ENCODE data around the gene GPATCH2.
"Not testable (repeated sequence)": the region's sequence is repeated elsewhere in the genome, so short reads cannot be mapped to it uniquely, and the experiment has no call there.

GPATCH2 gene

GRCh38 chr1:217524787-217525520 is 105.9 kb downstream of the GPATCH2 start:
- DNase-seq = no peak

GRCh38 chr1:217523921-217524320 is 107.0 kb downstream of the GPATCH2 start:
- not testable (repeated sequence) for DNase-seq

GRCh38 chr1:217522277-217522676 is 108.6 kb downstream of the GPATCH2 start:
- no peak for DNase-seq

GRCh38 chr1:217521317-217521716 is 109.6 kb downstream of the GPATCH2 start:
- DNase-seq = no peak

GRCh38 chr1:217506878-217507277 is 124.0 kb downstream of the GPATCH2 start:
- no peak for DNase-seq

DNA sequence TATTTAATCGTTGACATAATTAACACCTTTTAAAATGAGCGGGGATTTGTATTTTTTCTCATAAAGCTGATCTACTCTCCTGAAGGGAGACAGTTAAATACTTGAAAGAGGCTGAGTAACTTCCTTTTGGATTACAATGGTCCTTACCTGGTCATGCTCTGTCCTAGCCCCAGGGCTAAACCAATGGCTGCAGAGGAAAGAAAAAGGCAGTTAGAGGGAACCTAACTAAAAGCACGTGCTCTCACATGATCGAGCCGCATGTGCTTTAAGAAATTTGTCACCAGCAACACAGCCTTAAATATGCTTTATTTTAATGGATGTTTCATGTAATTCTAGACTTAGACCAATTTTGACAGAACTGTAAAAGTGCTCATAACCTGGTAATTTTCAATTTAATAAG is 132.7 kb downstream of the GPATCH2 start:
- no peak for DNase-seq

- DNase-seq = no peak
These were observed 135.6 kb downstream of the GPATCH2 start for GRCh38 chr1:217495249-217495648.

- no peak for DNase-seq
These were observed 136.1 kb downstream of the GPATCH2 start for GRCh38 chr1:217494767-217495166.

DNA sequence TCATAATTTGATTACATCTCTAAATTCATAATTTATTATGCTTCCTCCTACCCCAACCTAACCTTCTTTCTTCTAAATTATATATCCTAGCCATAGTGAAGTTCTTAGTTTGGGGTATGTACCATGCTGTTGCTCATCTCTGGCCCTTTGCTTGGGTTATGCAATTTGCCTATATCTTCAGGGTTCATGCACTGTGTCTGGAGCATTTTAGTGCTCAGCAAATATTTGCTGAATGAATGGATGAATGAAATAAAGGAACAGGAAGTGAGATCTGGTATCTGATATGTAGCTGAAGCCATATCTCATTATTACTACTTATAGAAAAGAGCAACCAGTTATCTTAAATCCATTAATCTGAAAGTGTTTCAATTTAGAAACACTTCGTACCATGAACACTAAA is 137.6 kb downstream of the GPATCH2 start:
- DNase-seq = no peak

DNA sequence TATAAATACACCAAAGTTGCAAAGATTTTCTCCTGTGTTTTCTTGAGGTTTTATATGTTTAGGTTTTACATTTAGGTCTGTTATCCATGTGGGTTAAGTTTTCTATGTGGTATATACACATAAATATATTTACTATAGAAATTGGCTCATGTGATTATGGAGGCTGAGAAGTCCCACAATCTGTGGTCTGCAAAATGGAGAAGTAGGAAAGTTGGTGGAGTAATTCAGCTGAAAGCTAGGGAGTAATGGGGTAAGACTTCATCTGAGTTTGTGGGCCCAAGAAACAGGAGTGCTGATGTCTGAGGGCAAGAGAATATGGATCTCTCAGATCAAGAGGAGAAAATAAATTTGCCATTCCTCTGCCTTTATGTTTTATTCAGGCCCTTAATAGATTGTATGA is 146.0 kb downstream of the GPATCH2 start:
- no peak for DNase-seq

DNA sequence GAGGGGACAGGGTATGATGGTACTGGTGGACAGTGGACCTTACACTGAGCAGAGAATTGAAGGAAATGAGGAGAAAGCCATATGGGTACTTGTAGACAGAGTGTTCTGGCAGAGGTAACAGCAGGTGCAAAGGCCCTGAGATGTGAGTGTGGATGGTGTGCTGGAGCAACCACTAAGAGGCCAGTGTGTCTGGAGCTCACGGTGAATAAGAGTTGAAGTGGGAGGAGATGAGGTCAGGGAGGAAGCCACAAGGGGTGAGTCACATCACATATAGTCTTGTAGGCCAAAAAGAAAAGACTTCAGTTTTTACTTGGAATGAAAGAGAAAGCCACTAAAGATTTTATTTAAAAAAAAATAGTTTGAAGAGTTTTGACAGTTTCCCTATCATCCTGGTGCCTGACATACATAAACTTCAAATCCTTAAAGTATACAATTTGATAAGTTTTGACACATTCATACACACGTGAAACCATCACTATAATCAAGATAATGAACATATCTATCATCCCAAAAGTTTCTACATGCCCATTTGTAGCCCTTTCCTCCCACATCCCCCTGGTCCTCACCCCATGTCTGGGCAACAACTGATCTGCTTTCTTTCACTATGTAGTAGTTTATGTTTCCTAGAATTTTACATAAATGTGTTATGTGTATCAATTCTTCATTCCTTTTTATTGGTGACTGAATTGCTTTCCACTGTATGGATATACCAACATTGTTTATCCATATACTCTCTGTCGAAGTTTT is 148.4 kb downstream of the GPATCH2 start:
- DNase-seq = no peak

DNA sequence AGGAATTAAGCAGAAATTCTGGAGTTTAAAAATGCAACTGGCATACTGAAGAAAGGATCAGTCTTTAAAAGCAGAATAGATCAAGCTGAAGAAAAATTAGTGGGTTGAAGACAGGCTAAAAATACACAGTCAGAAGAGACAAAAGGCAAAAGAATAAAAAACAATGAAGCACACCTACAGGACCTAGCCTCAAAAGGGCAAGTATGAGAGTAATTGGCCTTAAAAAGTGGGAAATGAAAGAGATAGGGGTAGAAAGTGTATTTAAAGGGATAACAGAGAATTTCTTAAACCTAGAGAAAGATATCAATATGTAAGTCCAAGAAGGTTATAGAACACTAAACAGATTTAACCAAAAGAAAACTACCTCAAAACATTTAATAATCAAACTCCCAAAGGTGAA is 152.4 kb downstream of the GPATCH2 start:
- no peak for DNase-seq

DNA sequence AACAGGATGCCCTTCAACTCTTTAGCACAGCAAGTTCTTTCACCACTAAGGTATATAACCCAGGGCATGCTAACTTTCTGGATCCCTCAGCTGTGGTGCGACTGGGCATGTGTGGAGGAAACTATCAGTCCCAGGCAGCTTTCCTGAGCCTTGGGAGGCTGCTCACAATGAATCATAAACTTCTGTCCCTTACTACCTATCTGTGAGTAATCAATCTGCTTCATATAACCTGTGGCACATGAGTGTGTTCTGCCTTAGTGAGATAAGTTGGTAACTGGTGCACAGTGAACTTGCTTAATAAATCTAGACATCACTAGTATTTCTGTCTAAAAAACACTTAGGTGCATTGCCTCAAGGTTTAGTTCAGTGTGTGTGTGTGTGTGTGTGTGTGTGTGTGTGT is 158.0 kb downstream of the GPATCH2 start:
- no peak for DNase-seq

DNA sequence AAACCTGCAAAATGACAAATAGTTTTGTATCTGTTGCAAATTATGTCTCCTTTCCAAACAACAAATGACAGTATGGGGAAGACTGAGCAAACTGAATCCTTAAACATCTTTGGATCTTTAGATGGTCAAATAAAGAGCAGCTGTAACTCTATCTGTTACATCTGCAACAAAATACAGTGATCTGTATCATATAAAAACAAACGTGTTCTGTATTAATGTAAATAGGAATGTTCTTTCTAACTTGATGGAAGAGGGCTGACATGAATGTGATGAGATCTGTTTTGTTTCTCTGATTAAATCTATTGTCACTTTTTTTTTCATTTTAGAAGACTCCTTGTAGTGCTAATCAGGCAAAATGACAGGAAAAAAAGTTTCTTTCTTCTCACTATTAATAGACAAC is 159.5 kb downstream of the GPATCH2 start:
- DNase-seq = no peak

DNA sequence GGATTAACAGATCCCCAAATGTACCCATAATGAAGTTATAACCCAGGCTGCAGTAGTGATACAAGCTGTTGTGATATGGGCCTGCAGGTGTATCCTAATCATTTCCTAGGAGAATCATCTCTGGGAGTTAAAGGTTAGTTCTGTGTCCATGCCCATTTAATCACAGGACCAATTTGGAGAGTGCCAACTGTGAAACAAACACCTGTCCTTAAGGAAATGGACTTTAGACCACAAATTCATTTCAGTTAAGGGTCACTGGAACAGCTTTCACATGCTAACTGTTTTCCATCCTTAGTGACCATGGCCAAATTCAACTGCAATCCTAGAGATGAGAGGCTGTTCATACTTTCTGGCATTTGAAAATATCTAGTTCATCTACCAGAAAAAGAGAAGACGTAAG is 160.9 kb downstream of the GPATCH2 start:
- DNase-seq = peak; percentile 5

DNA sequence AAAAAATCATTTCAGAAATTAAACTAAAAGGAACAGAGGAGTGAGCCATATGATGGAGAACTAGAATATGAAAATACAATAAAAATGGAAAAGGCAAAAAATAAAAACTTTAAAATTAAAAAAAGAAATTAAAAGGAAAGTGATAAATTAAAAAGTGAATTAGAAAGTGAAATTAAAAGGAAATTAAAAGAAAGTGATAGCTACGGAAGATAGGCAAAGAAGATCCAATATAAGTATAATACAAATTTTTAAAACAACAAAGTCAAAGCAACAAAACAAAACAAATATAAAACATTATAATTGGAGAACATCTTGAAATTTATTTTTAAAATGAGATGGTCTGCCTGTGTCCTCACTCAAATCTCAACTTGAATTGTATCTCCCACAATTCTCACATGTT is 165.8 kb downstream of the GPATCH2 start:
- no peak for DNase-seq

GRCh38 chr1:217462666-217463065 is 168.2 kb downstream of the GPATCH2 start:
- DNase-seq = no peak

GRCh38 chr1:217462159-217462558 is 168.7 kb downstream of the GPATCH2 start:
- no peak for DNase-seq

DNA sequence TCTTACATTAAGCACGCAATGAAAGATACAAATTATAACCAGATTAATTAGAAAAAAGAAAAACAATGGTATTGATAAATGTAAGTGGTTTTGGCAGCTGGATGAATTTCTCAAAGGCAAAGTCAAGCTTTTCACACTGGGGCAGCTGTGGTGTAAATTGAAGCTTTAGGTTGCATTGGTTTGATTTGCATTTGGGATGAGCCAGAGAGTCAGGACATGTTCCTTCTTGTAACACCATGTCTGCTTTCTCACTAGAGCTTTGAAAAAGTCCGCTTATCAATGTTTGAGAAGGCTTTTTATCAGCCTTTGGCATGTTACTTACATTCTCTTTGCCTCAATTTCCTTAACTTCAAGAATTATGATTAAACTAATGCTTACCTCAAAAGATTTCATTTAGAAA is 173.9 kb downstream of the GPATCH2 start:
- no peak for DNase-seq

GRCh38 chr1:217456261-217456660 is 174.6 kb downstream of the GPATCH2 start:
- no peak for DNase-seq

- DNase-seq = no peak
These were observed 177.1 kb downstream of the GPATCH2 start for GRCh38 chr1:217453816-217454215.

DNA sequence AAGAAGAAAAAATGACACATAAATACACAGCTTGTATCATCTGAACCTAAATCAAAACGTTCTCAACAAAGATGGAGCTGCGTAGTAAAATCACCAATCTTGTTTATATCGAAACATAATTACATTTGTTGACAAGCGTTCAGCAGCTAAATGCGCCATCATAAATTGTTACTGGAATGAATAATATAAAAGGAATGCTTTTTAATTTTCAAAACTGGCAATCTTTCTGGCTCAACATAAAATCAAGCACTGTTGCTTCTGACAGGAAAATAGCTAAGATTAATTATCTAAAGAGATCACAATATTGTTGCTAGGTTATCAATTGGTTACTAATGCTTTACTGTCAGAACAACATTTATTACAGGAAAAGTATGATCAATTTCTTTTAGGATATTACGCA is 181.5 kb downstream of the GPATCH2 start:
- no peak for DNase-seq

GRCh38 chr1:217443845-217444244 is 187.0 kb downstream of the GPATCH2 start:
- no peak for DNase-seq

DNA sequence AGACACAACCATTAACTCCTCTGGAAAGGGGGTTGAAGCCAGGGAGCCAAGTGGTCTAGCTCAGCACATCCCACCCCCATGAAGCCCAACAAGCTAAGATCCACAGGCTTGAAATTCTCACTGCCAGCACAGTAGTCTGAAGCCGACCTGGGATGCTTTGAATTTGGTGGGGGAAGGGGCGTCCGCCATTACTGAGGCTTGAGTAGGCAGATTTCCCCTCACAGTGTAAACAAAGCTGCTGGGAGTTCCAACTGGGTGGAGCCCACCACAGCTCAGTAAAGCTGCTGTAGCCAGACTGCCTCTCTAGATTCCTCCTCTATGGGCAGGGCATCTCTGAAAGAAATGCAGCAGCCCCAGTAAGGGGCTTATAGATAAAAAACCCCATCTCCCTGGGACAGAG is 193.5 kb downstream of the GPATCH2 start:
- DNase-seq = no peak

DNA sequence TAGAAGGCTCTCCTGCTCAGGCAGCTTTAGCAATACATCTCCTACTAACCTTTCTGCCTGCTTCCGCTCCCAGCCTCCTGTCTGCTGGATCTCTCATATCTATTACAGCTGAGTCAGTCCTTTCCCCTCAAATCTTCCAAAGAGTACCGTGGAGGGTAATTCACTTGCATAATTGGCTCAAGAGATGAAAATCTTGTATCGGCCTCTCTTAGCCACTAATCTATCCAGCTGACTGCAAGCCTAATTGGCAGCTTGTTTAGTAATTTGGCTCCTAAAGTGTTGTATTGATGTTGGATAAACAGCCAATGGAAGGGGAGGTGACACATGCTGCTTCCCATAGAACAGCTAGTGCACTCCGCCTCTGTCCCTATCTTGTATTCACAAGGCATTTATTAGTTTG is 195.7 kb downstream of the GPATCH2 start:
- DNase-seq = peak; percentile 99

Data from NCI-H82 (cell line).